Stimulated activated CD4-positive, alpha-beta T cell treated with anti-CD3 and anti-CD28 coated beads, Interleukin-15, amount 100 ng/mL, for 48 hours (primary cell): ENCODE results near the gene GRIP1.

Experiments
- DNase-seq, 2 donors: peaks; one replicate each; pipeline ENCODE4 v3.0.0-alpha.2; 2020; ENCODE audit warnings: low read depth in 2 of 2

GRIP1 gene

GRCh38 chr12:66693901-66694513, 15.1 kb upstream of the GRIP1 start:
- DNase-seq, result peak in 1 of 2 donors; percentile 2

- no peak for DNase-seq
Measured at GRCh38 chr12:66692986-66693385, 14.1 kb upstream of the GRIP1 start.

GRCh38 chr12:66692170-66692569, 13.3 kb upstream of the GRIP1 start:
- DNase-seq, result no peak

- peak in 1 of 2 donors; percentile 4 for DNase-seq
Measured at GRCh38 chr12:66688846-66689439, 10.1 kb upstream of the GRIP1 start.

GRCh38 chr12:66684222-66684621, 5.3 kb upstream of the GRIP1 start:
- no peak for DNase-seq

- no peak for DNase-seq
Measured at GRCh38 chr12:66683822-66684221, 4.9 kb upstream of the GRIP1 start.

GRCh38 chr12:66683073-66683472, 4.2 kb upstream of the GRIP1 start:
- DNase-seq, result no peak

GRCh38 chr12:66679461-66680084, 697 bp upstream of the GRIP1 start:
- DNase-seq, result no peak

GRCh38 chr12:66676241-66676640, 2.6 kb downstream of the GRIP1 start:
- no peak for DNase-seq

- DNase-seq, result no peak
Measured at GRCh38 chr12:66674495-66675122, 4.3 kb downstream of the GRIP1 start.

- DNase-seq, result no peak
Measured at GRCh38 chr12:66669541-66669940, 9.3 kb downstream of the GRIP1 start.

GRCh38 chr12:66668311-66668710, 10.6 kb downstream of the GRIP1 start:
- no peak for DNase-seq

- no peak for DNase-seq
Measured at GRCh38 chr12:66667906-66668305, 11.0 kb downstream of the GRIP1 start.

GRCh38 chr12:66666481-66666880, 12.4 kb downstream of the GRIP1 start:
- DNase-seq, result no peak

- no peak for DNase-seq
Measured at GRCh38 chr12:66665435-66665985, 13.4 kb downstream of the GRIP1 start.

GRCh38 chr12:66664076-66664475, 14.8 kb downstream of the GRIP1 start:
- no peak for DNase-seq

GRCh38 chr12:66663611-66664010, 15.3 kb downstream of the GRIP1 start:
- no peak for DNase-seq

GRCh38 chr12:66662729-66663128, 16.1 kb downstream of the GRIP1 start:
- DNase-seq, result no peak

- DNase-seq, result no peak
Measured at GRCh38 chr12:66662179-66662578, 16.7 kb downstream of the GRIP1 start.

- no peak for DNase-seq
Measured at GRCh38 chr12:66661357-66661756, 17.5 kb downstream of the GRIP1 start.

GRCh38 chr12:66653796-66654195, 25.1 kb downstream of the GRIP1 start:
- no peak for DNase-seq

- DNase-seq, result no peak
Measured at GRCh38 chr12:66648033-66648735, 30.7 kb downstream of the GRIP1 start.
